Uterus (tissue), 4 donors: ENCODE measurements around the gene SMARCA4. TPM values are rescaled to one million over a fixed set of nuclear protein-coding genes. Genes with fewer than 3 reads are reported as not detected.
A peak's percentile ranks its signal among the peaks of the same experiment; 100 is the strongest.

Experiments
- DNase-seq, 2 donors: peaks; one replicate each; pipeline ENCODE4 v3.0.0-alpha.2; 2019 to 2020
- H3K27ac ChIP-seq, 2 donors: fragments of 200-600 bp; sonication (generic); 1 replicate in 1 of 2; 2 replicates in 1 of 2; pipeline ENCODE4 v1.5.1; 2016 to 2018
- H3K27me3 ChIP-seq, 2 donors: fragments of 200-600 bp; sonication (generic); one replicate each; pipeline ENCODE4 v1.5.1; 2018 to 2019; ENCODE audit warnings: control low read depth in 1 of 2
- H3K36me3 ChIP-seq, 2 donors: fragments of 200-600 bp; sonication (generic); one replicate each; pipeline ENCODE4 v1.5.1; 2019; ENCODE audit warnings: control low read depth in 1 of 2
- H3K4me1 ChIP-seq, 2 donors: fragments of 200-600 bp; sonication (generic); one replicate each; pipeline ENCODE4 v1.5.1; 2018 to 2019; ENCODE audit warnings: control low read depth in 1 of 2
- H3K4me3 ChIP-seq, 2 donors: fragments of 200-600 bp; sonication (generic); 1 replicate in 1 of 2; 2 replicates in 1 of 2; pipeline ENCODE4 v1.5.1; 2018 to 2019; ENCODE audit warnings: mild to moderate bottlenecking in 1 of 2
- H3K9me3 ChIP-seq, 2 donors: fragments of 200-600 bp; sonication (generic); one replicate each; pipeline ENCODE4 v1.5.1; 2019; ENCODE audit warnings: control low read depth in 1 of 2
- CTCF ChIP-seq, 4 experiments: fragments of 200-600 bp in 2 of 4; fragments of 450-650 bp in 2 of 4; sonication (generic) in 2 of 4; IDR thresholded peaks; one replicate each; pipeline ENCODE4 v1.5.1; 2016 to 2019; ENCODE audit warnings: antibody characterized with exemption in 4 of 4, mild to moderate bottlenecking in 2 of 4, moderate library complexity in 1 of 4
- POLR2A ChIP-seq, 2 donors: fragments of 450-650 bp; IDR thresholded peaks; one replicate each; pipeline ENCODE4 v1.6.1; 2016; ENCODE audit warnings: antibody characterized with exemption in 2 of 2, mild to moderate bottlenecking in 1 of 2, moderate library complexity in 1 of 2
- intact Hi-C: fragments of 100-400 bp; cut with DNase I; formaldehyde crosslinking; loops from one replicate; pipeline ENCODE4 v1.15.1; 2023; ENCODE audit warnings: low total_unique reads
- total RNA-seq, 4 donors: library from RNA; depleted of rRNA in 3 of 4; stranded (reverse); fragments of >200 nt in 3 of 4; gene quantifications; one replicate each; pipeline versions ENCODE4 v1.1.0 to v1.2.4, GENCODE V29; 2014 to 2023
- donor health status: DM: yes; HTN: yes; CAD: no.

SMARCA4 gene
- total RNA-seq, 4 donors from 2014 or later = 44.6 to 78.7 (median 76.2) TPM

- no peaks in the 10 kb centered on the region for H3K27me3 ChIP-seq
- DNase-seq = no peak
- no peak for TF ChIP-seq POLR2A (IDR thresholded peaks at IDR 0.05)
- no peak for TF ChIP-seq CTCF (IDR thresholded peaks at IDR 0.05)
- H3K9me3 ChIP-seq = no peaks in the 10 kb centered on the region
- intact Hi-C loops = no loop called here
- H3K4me1 ChIP-seq = no peaks in the 10 kb centered on the region
- H3K4me3 ChIP-seq = no peak overlapping the region
- no peaks in the 10 kb centered on the region for H3K36me3 ChIP-seq
- H3K27ac ChIP-seq = no peak overlapping the region
Measured at GRCh38 chr19:11041966-11042627, 81.3 kb downstream of the SMARCA4 start.

GRCh38 chr19:11044431-11044830, 83.6 kb downstream of the SMARCA4 start:
- Histone ChIP-seq H3K36me3 (no peaks in the 10 kb centered on the region), H3K9me3 (no peaks in the 10 kb centered on the region), H3K4me3 (no peak overlapping the region), H3K27ac (peak overlapping the region; percentile 52 to 63), H3K27me3 (no peaks in the 10 kb centered on the region), H3K4me1 (no peaks in the 10 kb centered on the region)
- intact Hi-C loops = no loop called here
- no peak for TF ChIP-seq POLR2A (IDR thresholded peaks at IDR 0.05)
- no peak for TF ChIP-seq CTCF (IDR thresholded peaks at IDR 0.05)
- DNase-seq = peak; percentile 34 to 44

GRCh38 chr19:11045536-11045935, 84.7 kb downstream of the SMARCA4 start:
- Histone ChIP-seq H3K27me3 (no peaks in the 10 kb centered on the region), H3K36me3 (no peaks in the 10 kb centered on the region), H3K9me3 (no peaks in the 10 kb centered on the region), H3K27ac (peak overlapping the region in 1 of 2 donors; percentile 52), H3K4me3 (no peak overlapping the region), H3K4me1 (no peaks in the 10 kb centered on the region)
- no peak for DNase-seq
- TF ChIP-seq CTCF (IDR thresholded peaks at IDR 0.05) = no peak
- no peak for TF ChIP-seq POLR2A (IDR thresholded peaks at IDR 0.05)
- intact Hi-C loops = no loop called here

- intact Hi-C loops = no loop called here
- Histone ChIP-seq H3K4me1 (no peaks in the 10 kb centered on the region), H3K4me3 (no peak overlapping the region), H3K9me3 (no peaks in the 10 kb centered on the region), H3K27me3 (no peaks in the 10 kb centered on the region), H3K36me3 (no peaks in the 10 kb centered on the region), H3K27ac (no peak overlapping the region)
- DNase-seq = no peak
- no peak for TF ChIP-seq CTCF (IDR thresholded peaks at IDR 0.05)
- TF ChIP-seq POLR2A (IDR thresholded peaks at IDR 0.05) = no peak
Measured at GRCh38 chr19:11046605-11047354, 86.0 kb downstream of the SMARCA4 start.

GRCh38 chr19:11047866-11048265, 87.0 kb downstream of the SMARCA4 start:
- no peak for DNase-seq
- Histone ChIP-seq H3K9me3 (no peaks in the 10 kb centered on the region), H3K4me1 (no peaks in the 10 kb centered on the region), H3K27me3 (no peaks in the 10 kb centered on the region), H3K27ac (no peak overlapping the region), H3K36me3 (no peaks in the 10 kb centered on the region), H3K4me3 (no peak overlapping the region)
- intact Hi-C loops = no loop called here
- no peak for TF ChIP-seq POLR2A (IDR thresholded peaks at IDR 0.05)
- no peak for TF ChIP-seq CTCF (IDR thresholded peaks at IDR 0.05)
